Measurements from ENCODE around the gene TPM2.

DNA sequence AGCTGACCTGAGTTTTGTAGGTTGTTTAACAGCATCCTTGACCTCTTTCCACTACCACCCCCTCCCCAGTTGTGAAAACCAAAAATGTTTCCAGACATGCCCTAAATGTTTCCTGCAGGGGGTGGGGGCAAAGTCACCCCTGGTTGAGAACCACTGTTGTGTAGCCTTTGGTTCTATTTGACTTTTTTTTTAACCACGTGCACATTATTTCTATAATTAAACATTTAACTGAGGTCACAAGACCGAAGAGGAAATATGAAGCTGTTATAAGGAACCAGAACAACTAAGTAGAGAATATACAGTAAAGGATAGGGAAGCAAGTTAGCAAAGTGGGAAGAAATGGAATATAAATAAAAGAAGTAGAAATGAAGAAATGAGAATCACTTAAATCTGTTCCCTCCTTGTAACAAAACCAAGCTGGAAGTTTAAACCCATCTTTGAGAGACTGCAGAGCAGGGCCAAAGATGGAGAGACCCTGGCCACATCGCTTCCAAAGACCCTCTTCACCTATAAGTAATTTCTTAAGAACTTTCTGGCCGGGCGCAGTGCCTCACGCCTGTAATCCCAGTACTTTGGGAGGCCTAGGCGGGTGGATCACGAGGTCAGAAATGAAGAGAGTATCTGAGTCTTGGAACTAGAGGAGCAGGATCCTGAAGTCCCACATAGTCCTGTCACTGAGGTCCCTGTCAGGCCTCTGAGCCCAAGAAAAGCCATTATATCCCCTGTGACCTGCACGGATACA lies 53.4 kb downstream of the TPM2 start:
- TF ChIP-seq CTCF (IDR thresholded peaks at IDR 0.05) (no peak), POLR2A (IDR thresholded peaks at IDR 0.05) (no peak)
